GM21576 (cell line): ENCODE measurements around the gene SSR1.
"Not testable (repeated sequence)": the region's sequence is repeated elsewhere in the genome, so short reads cannot be mapped to it uniquely, and the experiment has no call there.

ENCODE experiments used
- ATAC-seq: cut with Tn5 transposase; IDR thresholded peaks from one replicate; pipeline ENCODE4 v1.9.1; 2021; ENCODE audit warnings: mild to moderate bottlenecking, moderate library complexity; ENCODE audit not compliant: unreplicated experiment

Gene SSR1

GRCh38 chr6:7282097-7282906 lies 30.7 kb downstream of the SSR1 start:
- ATAC-seq, result no peak

DNA sequence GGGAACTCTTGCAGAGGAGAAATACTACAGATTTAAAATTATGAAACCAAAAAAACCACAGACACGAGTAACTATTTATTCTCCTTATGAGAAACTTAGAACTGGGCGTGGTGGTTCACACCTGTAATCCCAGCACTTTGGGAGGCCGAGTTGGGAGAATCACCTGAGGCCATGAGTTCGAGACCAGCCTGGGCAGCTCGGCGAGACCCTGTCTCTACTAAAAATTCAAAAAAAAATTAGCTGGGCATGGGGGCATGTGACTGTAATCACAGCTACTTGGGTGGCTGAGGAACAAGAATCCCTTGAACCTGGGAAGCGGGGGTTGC lies 36.8 kb downstream of the SSR1 start:
- no peak for ATAC-seq

GRCh38 chr6:7274525-7274924 lies 38.5 kb downstream of the SSR1 start:
- ATAC-seq, result not testable (repeated sequence)

- no peak for ATAC-seq
These were observed 39.3 kb downstream of the SSR1 start for GRCh38 chr6:7273709-7274108.

GRCh38 chr6:7271205-7271534 lies 41.8 kb downstream of the SSR1 start:
- ATAC-seq, result no peak

GRCh38 chr6:7270320-7271204 lies 42.4 kb downstream of the SSR1 start:
- ATAC-seq, result no peak

- no peak for ATAC-seq
These were observed 43.2 kb downstream of the SSR1 start for GRCh38 chr6:7269816-7270215.

GRCh38 chr6:7268816-7269555 lies 44.0 kb downstream of the SSR1 start:
- ATAC-seq, result no peak

DNA sequence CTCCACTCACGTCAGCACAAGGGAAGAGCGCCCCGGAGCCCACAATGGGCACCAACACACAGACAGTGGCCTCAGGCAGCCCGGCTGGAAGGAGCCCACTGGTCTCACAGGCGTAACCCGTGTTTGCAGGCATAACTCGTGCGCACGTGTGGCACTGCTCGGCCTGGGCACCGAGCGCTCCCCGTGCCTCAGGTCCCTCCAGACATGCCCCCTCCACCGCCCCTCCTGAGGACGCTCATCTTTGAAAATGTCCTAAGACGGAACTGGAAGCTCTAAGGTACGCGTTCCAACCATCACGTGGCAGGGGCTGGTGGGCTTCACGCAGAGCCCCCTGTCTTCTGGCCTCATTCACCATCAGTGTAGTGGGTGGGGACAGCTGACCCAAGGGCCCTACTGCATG lies 44.6 kb downstream of the SSR1 start:
- ATAC-seq, result no peak

DNA sequence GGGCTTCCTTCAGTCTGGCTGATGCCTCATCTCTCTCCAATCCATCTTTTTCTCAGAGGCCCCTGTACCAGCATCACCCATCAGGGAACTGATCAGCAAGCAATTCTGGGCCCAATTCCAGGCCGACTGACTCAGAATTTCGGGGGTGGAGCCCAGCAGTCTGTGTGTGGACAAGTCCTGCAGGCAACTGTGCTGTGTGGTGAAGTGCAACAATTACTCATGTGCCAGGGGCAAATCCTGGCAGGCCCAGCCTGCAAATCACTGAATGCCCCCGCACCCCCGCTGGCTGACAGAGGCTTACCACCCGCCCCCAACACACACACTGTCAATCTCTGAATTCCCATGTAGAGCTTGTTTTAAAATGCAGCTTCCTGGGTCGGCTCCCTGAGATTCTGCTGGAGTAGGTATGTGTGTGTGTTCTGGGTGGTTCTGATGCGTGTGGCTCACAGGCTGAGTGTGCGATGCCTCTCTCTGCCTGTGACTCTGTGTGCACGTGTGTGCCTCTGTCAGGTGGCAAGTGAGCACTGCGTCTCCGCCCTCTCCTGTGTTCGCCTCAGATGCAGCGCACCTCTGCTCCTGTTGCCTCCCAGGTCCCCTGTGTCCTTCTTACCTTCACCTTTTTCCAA lies 45.4 kb downstream of the SSR1 start:
- ATAC-seq, result no peak

DNA sequence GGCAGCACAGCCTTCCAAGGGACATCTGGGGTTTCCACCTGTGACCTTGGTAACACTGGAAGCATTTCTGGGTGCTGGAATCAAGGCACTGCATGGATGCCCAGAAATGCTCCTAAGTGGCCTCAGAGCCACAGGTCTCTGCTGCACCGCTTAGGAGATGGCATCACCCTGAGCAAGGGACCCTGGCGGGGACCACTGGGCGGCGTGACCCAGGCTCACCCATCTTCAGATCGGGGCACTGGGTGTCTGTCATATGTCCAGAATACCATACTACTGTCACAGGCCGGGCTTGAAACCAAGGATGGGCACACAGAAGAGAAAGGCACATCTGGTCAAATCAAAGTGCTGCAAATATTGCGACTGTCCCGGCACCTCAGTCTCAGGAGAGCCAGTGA lies 45.9 kb downstream of the SSR1 start:
- no peak for ATAC-seq

- ATAC-seq, result not testable (repeated sequence)
These were observed 47.6 kb downstream of the SSR1 start for GRCh38 chr6:7265385-7265726.

GRCh38 chr6:7264686-7265384 lies 48.2 kb downstream of the SSR1 start:
- no peak for ATAC-seq

DNA sequence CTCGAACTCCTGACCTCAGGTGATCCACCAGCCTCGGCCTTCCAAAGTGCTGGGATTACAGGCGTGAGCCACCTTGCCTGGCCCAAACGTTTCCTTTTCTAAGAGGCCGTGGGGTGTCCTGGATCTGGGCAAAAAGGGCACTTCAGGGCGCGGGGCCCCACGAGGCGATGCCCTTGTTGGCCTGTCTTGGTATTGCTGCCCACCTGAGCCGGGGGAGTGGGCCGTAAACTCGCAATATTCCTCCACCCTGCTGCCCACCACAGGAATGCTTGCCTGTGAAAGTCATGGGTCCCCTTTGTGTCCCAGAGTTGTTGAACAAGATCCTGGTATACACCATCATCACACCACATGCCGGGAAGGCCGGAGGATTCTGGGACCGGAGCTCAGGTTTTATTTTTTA lies 49.0 kb downstream of the SSR1 start:
- no peak for ATAC-seq

DNA sequence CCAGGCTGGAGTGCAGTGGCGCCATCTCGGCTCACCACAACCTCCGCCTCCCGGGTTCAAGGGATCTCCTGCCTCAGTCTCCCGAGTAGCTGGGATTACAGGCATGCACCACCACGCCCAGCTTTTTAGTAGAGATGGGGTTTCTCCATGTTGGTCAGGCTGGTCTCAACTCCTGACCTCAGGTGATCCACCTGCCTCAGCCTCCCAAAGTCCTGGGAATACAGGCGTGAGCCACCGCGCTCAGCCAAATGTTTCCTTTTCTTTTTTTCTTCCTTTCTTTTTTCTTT lies 49.5 kb downstream of the SSR1 start:
- ATAC-seq, result not testable (repeated sequence)

DNA sequence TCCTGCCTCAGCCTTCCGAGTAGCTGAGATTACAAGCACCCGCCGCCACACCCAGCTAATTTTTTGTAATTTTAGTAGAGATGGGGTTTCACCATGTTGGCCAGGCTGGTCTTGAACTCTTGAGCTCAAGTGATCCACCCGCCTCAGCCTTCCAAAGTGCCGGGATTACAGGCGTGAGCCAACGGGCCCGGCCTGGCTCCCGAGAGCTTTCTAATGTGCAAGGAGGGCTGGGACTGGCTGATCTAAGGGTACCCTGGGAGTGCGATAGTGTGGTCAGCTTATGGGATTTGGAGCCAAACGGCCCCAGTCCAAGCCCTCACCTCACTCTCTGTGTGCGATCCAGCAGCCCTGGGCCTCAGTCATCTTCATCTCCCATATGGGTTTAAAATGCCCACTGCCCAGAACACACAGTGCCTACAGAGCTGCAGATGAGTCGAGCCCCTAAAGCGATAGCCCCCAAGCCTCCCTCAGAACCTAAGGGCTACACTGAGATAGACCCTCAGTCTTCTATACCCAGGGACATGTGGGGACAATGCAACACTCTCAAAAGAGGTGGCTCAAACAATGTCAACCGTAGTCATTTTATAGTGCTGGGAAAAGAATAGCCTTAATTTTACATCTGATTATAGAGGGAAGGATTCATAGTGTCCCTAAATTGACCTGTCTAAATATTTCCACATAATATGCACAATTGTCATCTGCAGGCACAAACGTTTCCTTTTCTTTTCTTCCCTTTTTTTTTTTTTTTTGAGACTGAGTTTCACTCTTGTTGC lies 50.1 kb downstream of the SSR1 start:
- no peak for ATAC-seq

DNA sequence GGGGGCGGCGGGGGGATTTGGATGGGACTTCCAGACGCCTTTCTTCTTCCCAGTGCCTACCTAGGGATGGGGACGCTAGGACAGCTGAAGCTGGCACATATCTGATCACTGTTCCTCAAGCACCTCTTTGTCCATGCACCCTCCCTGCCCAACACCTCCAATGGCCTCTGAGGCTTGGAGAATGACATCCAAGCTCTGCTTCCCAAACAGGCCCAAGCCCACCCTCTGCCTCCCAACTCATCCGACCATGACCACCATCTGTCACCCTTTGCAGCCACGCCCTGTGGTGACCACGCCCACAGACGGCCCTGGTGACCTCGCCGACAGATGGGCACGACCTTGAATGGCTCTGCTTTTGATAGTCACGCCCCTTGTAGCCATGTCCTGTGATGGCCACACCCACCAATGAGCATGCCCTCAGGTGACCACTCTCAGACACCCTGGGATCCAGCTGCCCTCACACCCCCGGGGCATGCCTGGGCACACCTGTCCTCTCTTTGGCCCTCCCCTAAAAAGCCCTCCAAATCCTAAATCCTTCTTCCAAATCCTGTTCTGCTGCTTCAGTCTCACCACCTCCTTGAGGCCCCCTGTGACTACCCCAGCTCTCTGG lies 51.0 kb downstream of the SSR1 start:
- no peak for ATAC-seq

GRCh38 chr6:7261032-7261841 lies 51.8 kb downstream of the SSR1 start:
- ATAC-seq, result peak; percentile 72
